Natural killer cell (primary cell): Measurements from ENCODE around the gene SEPTIN8. TPM values are rescaled to one million over a fixed set of nuclear protein-coding genes. Genes with fewer than 3 reads are reported as not detected.
"Not testable (repeated sequence)": the region's sequence is repeated elsewhere in the genome, so short reads cannot be mapped to it uniquely, and the experiment has no call there.

Source experiments
- ATAC-seq, 3 donors: fragments of 150-1000 bp in 2 of 3; fragments of 200-7000 bp in 1 of 3; cut with Tn5 transposase; 1 replicate in 1 of 3; 2 replicates in 2 of 3; pipeline ENCODE4 v1.10.0; 2021; ENCODE audit warnings: mild to moderate bottlenecking in 2 of 3, moderate library complexity in 2 of 3
- DNase-seq, 2 donors: peaks; one replicate each; pipeline versions ENCODE4 v3.0.0 to v3.0.0-alpha.2; 2013 to 2021; ENCODE audit warnings: mixed read lengths in 1 of 2
- H3K27ac ChIP-seq: one replicate; pipeline ENCODE4 v1.5.1; 2013; ENCODE audit warnings: mild to moderate bottlenecking, low read length
- H3K27me3 ChIP-seq: one replicate; pipeline ENCODE4 v1.6.1; 2013; ENCODE audit warnings: low read length; ENCODE audit not compliant: control insufficient read depth, insufficient read depth
- H3K36me3 ChIP-seq: one replicate; pipeline ENCODE4 v1.6.1; 2013; ENCODE audit warnings: low read length; ENCODE audit not compliant: control insufficient read depth, insufficient read depth
- H3K4me1 ChIP-seq: one replicate; pipeline ENCODE4 v1.6.1; 2013; ENCODE audit warnings: low read length; ENCODE audit not compliant: control insufficient read depth, insufficient read depth
- H3K4me3 ChIP-seq: one replicate; pipeline ENCODE4 v1.5.1; 2013; ENCODE audit warnings: low read length
- H3K9me3 ChIP-seq: one replicate; pipeline ENCODE4 v1.6.1; 2013; ENCODE audit warnings: low read length; ENCODE audit not compliant: control insufficient read depth, insufficient read depth
- H3K27ac Mint-ChIP-seq, 2 donors: one replicate each; pipeline ENCODE4 v1.8.0; 2022; ENCODE audit warnings: mild to moderate bottlenecking in 2 of 2, mixed read lengths in 2 of 2, moderate library complexity in 1 of 2
- H3K27me3 Mint-ChIP-seq, 2 donors: one replicate each; pipeline ENCODE4 v1.8.0; 2022; ENCODE audit warnings: low read depth in 2 of 2, mixed read lengths in 2 of 2
- H3K36me3 Mint-ChIP-seq: one replicate; pipeline ENCODE4 v1.8.0; 2022; ENCODE audit warnings: mixed read lengths
- H3K4me1 Mint-ChIP-seq, 2 donors: one replicate each; pipeline ENCODE4 v1.8.0; 2022; ENCODE audit warnings: mixed read lengths in 2 of 2
- H3K4me3 Mint-ChIP-seq: one replicate; pipeline ENCODE4 v1.8.0; 2022; ENCODE audit warnings: mild to moderate bottlenecking, moderate library complexity, mixed read lengths
- H3K9me3 Mint-ChIP-seq, 2 donors: one replicate each; pipeline ENCODE4 v1.8.0; 2022; ENCODE audit warnings: mixed read lengths in 2 of 2
- CTCF ChIP-seq: fragments of 200-600 bp; IDR thresholded peaks from one replicate; pipeline ENCODE4 v1.8.0; 2022; ENCODE audit warnings: antibody characterized with exemption
- WGBS: methylation state at CpG from one replicate; pipeline ENCODE4 v1.1.7; 2013; ENCODE audit warnings: missing lambda C conversion rate; ENCODE audit not compliant: insufficient coverage; 5-methylcytosine and 5-hydroxymethylcytosine counted together
- intact Hi-C: fragments of 100-400 bp; cut with micrococcal nuclease; formaldehyde crosslinking; loops from one replicate; pipeline ENCODE4 v1.14.2; 2022
- total RNA-seq, 4 donors: library from RNA; stranded (reverse); fragments of 120-200 nt in 1 of 4; gene quantifications; one replicate each; pipeline versions ENCODE4 v1.2.3 to v1.2.4, GENCODE V29; 2013 to 2022

The SEPTIN8 gene
- total RNA-seq, 3 donors from 2014 or later (not counting 1 experiment from before 2014, with no cell fraction given): 5.2 to 17.0 (median 9.4) TPM

GRCh38 chr5:132805872-132806271 is 28.8 kb upstream of the SEPTIN8 start:
- H3K4me1 Mint-ChIP-seq, H3K27ac Mint-ChIP-seq, H3K36me3 Mint-ChIP-seq, DNase-seq, H3K27ac ChIP-seq, ATAC-seq, H3K4me3 Mint-ChIP-seq, H3K9me3 ChIP-seq, H3K36me3 ChIP-seq, H3K27me3 ChIP-seq, H3K4me3 ChIP-seq, H3K9me3 Mint-ChIP-seq, H3K4me1 ChIP-seq, intact Hi-C loops: not testable (repeated sequence)
- H3K27me3 Mint-ChIP-seq: peaks cover 46 to 79% of the 10 kb centered on the region in 2 donors
- whole genome bisulfite sequencing: 94% methylated on average over 4 of the region's 6 CpGs

GRCh38 chr5:132804219-132804618 is 27.2 kb upstream of the SEPTIN8 start:
- H3K27me3 Mint-ChIP-seq: peaks cover 32 to 78% of the 10 kb centered on the region in 2 donors
- H3K36me3 Mint-ChIP-seq, H3K4me3 Mint-ChIP-seq: not testable (repeated sequence)

GRCh38 chr5:132802685-132803066 is 25.6 kb upstream of the SEPTIN8 start:
- H3K4me1 Mint-ChIP-seq, H3K36me3 Mint-ChIP-seq, DNase-seq, intact Hi-C loops, H3K9me3 Mint-ChIP-seq, H3K4me1 ChIP-seq, H3K27me3 ChIP-seq, H3K36me3 ChIP-seq, ATAC-seq, H3K4me3 Mint-ChIP-seq, H3K4me3 ChIP-seq, H3K9me3 ChIP-seq, H3K27ac Mint-ChIP-seq, H3K27ac ChIP-seq: not testable (repeated sequence)
- 85% methylated on average over 4 of the region's 5 CpGs for WGBS
- peaks cover 29 to 69% of the 10 kb centered on the region in 2 donors for H3K27me3 Mint-ChIP-seq

More at GRCh38 chr5:132804219-132804618, 27.2 kb upstream of the SEPTIN8 start:
- H3K4me1 ChIP-seq, H3K27ac ChIP-seq, H3K27ac Mint-ChIP-seq, DNase-seq, ATAC-seq, H3K9me3 ChIP-seq, H3K9me3 Mint-ChIP-seq, H3K36me3 ChIP-seq, H3K27me3 ChIP-seq, H3K4me1 Mint-ChIP-seq, intact Hi-C loops, H3K4me3 ChIP-seq: not testable (repeated sequence)
- no CpG with 5 or more reads among the region's 1 CpG for WGBS

- Mint-ChIP-seq H3K27ac (no peak overlapping the region), H3K9me3 (no peaks in the 10 kb centered on the region), H3K27me3 (peaks cover 24 to 64% of the 10 kb centered on the region in 2 donors), H3K4me3 (no peak overlapping the region), H3K4me1 (no peaks in the 10 kb centered on the region), H3K36me3 (no peaks in the 10 kb centered on the region)
- Histone ChIP-seq H3K4me3 (no peak overlapping the region), H3K27ac (no peak overlapping the region), H3K9me3 (no peaks in the 10 kb centered on the region), H3K27me3 (no peaks in the 10 kb centered on the region), H3K4me1 (no peaks in the 10 kb centered on the region), H3K36me3 (no peaks in the 10 kb centered on the region)
- ATAC-seq (no peak), DNase-seq (no peak)
- WGBS: 81% methylated on average over 4 of the region's 5 CpGs
- no peak for TF ChIP-seq CTCF
- intact Hi-C loops: no loop called here
These were observed 25.1 kb upstream of the SEPTIN8 start for GRCh38 chr5:132802044-132802684.

GRCh38 chr5:132800545-132800944 is 23.5 kb upstream of the SEPTIN8 start:
- H3K4me3 ChIP-seq: no peak overlapping the region
- H3K4me1 ChIP-seq: no peaks in the 10 kb centered on the region
- no peaks in the 10 kb centered on the region for H3K36me3 ChIP-seq
- TF ChIP-seq CTCF: no peak
- Mint-ChIP-seq H3K27me3 (peaks cover 28 to 67% of the 10 kb centered on the region in 2 donors), H3K27ac (no peak overlapping the region), H3K9me3 (no peaks in the 10 kb centered on the region), H3K36me3 (no peaks in the 10 kb centered on the region), H3K4me1 (no peaks in the 10 kb centered on the region), H3K4me3 (no peak overlapping the region)
- intact Hi-C loops: no loop called here
- no peak overlapping the region for H3K27ac ChIP-seq
- DNase-seq (no peak), ATAC-seq (no peak)
- 87% methylated on average over 2 of the region's 2 CpGs for WGBS
- no peaks in the 10 kb centered on the region for H3K27me3 ChIP-seq
- H3K9me3 ChIP-seq: no peaks in the 10 kb centered on the region
